Cortex of kidney (tissue), 1 donor: Measurements from ENCODE around the gene EPB41L3.
"Not testable (repeated sequence)": the region's sequence is repeated elsewhere in the genome, so short reads cannot be mapped to it uniquely, and the experiment has no call there.

Experiments
- DNase-seq: peaks from one replicate; lab custom pipeline; 2025; lab: John Stamatoyannopoulos, UW

Gene EPB41L3

DNA sequence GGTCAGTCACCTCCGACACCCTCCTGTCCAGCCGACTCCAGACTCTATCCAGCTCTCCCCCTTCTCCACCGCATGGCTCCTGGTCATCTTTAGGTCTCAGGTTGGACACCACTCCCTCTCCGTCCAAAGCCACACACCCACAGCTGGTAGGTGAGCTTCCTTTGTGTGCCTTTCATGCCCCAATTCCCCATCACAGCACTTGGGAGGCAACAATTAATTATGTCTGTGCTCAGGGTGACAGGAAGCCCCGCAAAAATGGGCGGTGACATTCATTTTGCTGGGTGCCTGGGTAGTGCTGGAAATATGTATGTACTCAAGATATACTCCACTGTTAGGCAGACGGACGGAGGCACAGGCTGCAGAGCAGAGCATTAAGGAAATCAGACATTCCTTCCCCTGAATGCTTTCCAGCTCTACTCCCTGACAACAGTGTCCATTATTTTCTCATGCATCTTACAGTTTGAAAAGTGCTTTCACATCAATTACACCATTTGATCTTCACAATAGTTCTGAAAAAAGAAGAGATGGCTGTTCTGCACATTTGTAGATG lies 13.1 kb downstream of the EPB41L3 start:
- DNase-seq: no peak

DNA sequence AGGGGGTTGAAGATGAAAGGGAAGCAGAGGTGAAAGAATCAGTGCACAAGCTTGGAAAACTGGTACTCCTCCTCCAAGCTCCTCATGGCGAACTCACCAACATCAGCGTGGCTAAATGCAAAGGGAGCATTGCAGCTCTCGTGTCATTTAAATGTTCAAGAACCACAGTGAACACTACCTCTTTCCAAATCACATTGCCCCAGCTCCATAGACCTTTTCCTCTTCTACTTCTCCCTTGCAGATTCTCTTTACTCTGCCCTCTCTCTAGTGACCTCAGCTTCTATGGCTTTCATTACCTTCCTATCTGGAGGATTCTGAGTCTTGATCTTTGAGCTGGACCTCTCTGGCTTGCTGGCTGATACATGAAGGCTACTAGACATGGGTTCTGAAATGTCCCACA lies 14.3 kb downstream of the EPB41L3 start:
- no peak for DNase-seq

DNA sequence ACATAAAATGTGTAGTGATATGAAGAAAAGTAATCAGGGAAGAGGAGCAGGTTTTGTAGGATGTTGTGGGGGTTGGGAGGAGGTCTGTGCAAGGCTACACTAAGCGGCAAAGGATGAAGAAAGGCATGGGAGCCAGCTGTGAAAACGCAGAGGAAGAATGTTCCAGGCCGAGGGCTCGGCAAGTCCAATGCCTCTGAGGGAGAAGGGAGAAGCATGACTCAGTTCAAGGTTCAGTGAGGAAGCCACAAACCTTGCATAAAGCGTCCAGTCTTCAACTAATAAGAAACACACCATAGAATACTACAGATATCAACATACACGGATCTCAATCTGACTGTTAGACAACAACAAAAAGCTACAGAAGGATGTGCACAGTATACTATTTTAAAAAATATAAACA lies 16.2 kb downstream of the EPB41L3 start:
- DNase-seq: no peak

DNA sequence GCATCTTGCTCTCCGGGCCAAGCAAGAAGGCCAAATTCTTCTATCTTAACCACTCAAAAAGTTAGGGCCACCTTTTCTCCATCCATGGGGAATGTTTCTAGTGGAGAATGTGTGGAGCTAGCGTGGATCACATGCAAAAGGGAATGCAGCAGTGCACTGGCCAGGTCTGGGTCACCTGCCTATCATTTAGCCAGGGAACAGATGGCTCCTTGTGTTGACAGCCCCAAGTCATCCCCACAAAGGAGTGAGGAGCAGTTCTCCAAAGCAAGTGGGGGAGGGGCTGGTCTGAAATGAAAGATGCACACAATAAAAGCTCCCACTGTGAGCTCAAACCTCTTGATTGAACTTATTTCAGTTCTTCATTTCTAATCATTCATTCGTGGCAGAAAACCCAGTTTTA lies 19.1 kb downstream of the EPB41L3 start:
- DNase-seq: no peak

DNA sequence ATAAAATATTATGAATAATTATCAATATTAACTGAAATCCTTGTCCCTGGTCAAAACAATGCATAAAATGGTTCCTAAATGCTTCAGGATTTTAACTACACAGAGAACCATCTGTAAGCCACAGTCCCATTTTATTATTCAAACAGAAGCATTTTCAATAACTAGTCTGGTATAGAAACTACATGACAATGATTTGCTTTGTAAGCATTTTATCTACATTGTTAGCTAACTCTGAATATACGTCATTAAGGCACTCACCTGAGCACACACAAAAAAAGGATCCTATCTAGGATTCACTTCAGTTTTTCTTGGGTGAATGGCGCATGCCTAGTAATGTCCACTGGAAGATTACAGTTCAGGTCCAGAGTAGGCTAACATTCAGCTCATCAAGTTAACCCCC lies 22.8 kb downstream of the EPB41L3 start:
- DNase-seq: no peak

DNA sequence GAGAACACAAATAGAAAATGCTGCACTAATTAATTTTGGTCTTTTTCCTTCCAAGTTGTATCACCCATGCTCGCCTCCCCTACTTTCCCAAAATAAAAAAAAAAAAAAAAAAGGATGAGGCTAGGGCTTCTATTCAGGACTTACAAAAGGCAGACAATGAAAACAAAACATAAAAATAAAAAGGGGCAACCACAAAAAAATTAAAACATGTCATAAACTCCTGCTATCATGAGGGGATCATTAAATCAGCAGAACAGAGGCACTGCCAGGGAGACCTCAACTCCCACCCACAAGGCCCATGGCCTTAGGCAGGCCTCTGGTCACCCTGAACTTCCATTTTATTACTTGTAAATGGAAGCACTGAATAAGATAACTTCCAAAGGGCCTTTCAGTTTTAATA lies 23.3 kb downstream of the EPB41L3 start:
- DNase-seq: no peak

DNA sequence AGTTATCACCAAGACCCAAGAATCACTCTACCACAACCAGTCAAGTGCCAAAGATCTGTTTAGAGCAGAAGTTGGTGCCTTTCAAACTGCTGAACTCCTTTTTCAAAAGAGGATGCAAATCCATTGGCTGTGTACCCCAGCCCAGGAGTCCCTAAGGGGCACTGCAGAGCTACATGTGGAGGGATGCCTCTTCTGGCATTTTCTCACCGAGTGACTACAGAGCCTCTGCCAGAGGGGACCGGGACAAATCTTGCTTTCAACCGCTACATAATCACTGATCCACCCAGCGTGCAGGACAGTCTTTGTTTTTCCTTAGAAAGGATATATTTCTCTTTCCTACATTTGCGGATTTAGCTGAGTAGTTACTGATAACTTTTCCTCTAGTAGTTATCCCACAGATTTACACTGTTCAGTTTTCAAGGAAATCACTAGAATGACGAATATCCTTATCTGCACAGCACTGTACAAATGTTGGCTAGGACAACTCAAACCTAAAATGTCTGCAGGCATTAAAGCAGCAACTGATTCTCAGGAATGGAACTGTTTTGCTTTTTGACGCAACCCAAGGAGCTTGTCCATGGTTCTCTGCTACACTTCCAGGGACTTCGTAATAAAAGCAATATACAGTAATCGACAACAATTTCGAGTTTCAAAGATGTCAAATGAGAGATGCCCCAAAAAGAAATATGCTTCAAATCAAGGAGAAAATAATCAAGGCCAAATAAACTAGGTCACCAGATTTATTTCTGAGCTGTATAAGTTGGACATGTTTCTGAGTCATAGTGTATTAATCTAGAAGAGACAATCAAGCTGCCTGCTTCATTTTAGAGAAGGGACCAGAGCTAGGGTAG lies 24.1 kb downstream of the EPB41L3 start:
- no peak for DNase-seq

DNA sequence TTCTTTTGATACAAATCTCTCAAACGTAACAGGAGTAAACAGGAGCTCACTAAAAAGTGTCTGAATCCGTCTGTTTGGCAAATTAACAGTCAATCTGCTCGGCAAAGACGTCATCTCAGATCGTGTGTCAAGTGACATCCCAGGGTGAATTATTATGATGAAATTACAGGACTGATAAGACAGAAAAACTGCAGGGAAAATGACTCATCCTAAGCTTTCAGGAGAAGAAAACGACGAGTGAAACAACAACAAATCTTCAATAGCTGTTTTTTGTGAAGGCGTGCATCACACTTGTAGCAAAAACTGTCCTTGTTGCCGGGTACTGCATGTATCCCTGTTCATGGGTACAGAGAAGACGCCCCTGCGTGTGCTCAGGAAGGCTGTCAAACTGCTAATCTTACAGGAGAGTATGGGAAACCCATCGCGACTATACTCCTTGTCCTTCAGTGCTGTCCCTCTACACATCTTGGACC lies 24.9 kb downstream of the EPB41L3 start:
- no peak for DNase-seq

DNA sequence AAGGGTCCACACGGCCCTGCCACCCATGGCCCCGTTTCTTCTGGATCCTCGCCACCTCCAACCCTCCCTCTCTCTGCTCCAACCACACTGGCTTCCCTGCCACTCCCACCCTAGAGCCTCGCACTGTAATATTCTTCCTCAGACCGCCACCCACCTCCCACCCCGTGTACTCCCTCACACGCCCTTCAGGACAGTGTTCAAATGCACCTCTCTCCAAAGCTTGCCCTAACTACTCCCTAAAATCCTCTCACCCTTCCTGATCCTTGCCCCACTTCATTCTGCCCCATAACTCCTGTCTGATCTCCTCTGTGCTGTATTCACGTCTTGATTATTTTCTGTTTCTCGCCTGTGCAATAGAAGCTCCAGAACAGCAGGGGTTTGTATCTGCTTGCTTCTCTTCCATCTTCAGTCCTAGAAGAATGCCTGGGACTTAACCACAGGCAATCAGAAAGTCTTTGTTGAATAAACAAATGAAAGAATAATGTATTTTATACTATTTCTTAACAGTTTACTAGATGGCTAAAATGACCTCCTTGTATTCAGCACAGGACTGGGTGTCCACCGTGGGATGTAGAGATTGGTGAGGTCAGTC lies 25.5 kb downstream of the EPB41L3 start:
- no peak for DNase-seq

DNA sequence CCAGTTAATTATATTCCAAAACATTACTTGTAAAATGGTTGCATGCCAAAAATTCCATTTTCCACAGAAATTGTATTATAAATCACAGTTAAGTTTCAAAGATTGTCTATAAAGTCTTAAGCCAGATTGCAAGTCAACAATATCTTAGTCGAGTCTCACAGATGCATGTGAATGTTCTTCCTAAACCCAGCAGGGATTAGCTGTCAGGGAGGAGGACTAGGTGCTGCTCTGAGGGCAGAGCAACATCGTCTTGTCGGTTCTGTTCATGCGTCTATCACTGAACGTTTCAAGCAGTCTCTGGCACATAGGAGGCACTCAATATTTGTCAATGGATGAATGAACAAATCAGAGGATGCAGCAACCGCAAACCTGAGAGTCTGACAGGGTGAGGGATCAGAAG lies 27.0 kb downstream of the EPB41L3 start:
- no peak for DNase-seq

DNA sequence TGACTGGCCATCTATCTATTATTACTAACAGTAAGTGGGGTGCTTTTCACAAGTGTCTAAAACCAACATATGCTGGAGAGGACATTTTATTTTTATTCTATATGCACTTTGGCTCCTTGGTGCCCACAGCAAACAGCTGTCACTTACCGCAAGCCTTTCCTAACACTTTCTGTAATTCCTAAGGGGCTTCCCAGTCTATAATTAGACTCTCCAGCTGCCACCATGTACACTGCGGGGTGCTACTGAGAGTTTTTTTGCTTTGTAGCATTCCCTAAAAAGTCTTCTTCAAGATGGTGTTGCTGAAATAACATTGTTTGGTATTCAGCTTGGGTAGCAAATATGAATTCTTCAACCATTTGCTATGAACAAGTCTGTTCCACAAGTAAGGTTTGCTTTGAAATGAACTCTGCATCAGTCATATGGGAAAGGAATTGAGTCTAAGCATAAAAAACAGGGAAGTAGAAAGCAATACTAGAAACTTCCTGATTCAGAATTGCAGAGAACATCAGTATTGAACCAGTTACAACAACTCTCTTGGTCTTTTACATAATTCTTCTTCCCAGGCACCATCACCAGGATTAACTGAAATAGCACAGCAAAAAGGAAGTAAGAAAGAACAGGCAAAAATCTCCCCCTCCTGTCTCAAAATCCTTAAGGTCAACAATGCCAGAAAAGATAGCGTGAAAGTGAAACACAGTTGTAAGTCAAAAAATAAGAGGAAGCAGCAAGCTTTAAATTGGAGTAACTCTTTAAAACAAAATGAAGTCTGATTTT lies 28.6 kb downstream of the EPB41L3 start:
- no peak for DNase-seq

DNA sequence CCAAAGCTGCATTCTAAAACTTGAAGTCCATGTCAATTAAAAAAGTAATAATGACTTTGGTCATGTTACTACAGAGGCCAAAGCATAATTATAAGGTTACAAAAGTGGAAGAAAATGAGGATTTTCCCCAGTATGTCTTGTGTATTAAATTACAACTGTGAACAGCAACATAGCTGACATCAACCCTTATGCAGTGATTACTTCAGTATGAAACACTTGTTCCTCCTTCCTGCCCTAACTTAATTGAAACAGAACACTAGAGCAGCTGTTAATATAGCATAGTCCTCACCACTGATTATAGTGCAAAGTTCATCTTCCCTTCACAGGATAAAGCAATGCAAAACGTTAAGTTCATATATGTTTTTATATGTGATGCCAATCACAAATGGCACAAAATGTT lies 29.9 kb downstream of the EPB41L3 start:
- no peak for DNase-seq

DNA sequence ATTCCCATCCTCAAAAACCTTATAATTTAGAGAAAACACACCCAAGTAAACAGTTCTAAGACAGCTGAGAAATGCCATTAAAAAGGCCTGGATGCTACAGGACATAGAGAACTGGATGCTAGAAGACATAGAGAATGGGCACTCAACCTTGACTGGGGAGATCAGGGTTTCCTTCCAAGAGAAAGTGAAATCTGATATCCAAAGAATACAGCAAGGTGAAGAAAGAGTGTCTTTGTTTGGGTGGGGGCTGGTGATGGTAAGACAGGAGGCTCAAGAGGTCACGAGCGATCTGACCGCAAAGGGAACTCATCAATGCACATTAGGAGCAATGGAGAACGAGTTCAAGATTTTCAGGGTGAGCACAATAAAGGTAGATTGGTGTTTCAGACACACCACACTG lies 31.6 kb downstream of the EPB41L3 start:
- no peak for DNase-seq

DNA sequence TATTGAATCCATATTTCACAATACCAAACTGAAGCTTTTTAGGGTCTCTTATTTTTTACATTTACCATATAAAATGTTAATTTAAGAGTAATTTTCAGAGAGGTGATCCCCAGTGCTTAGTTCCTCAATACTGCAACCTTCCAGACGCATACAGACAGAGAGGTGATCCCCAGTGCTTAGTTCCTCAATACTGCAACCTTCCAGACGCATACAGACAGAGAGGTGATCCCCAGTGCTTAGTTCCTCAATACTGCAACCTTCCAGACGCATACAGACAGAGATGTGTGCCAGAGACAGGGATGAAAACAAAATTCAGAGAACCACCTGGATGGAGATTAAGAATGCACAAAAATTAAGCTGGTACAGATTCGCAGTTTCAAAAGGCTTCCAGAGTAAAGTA lies 32.3 kb downstream of the EPB41L3 start:
- DNase-seq: not testable (repeated sequence)

DNA sequence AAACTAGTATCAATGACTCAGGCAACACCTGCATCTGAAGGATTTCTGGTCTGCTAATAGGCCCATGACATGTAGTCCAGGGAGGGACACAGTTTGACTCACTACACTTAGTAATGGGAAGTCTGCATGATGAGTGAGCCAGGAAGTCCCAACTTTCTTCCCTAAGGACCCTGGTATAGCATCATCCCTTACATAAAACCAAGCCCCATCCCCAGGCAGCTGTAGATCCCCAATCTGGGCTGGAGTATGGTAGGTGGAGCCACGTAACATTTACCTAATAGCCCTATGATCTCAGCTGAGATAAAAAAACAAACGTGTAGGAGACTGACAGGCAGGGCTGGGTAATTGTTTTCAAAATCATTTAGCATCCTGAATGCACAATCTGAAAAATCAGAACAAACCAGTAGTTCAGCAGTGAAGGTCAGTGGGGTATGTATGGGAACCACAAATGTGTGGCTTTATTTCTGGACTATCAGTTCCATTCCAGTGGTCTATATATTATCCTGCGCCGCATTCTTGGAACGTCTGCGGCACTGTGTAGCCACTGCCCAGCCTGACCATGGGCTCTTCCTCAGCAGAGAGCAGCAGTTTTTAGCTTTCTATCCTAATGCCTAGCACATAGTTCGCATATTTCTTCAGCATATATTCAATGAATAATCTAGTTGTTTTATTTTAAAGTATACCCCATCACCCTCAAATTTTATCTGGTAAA lies 33.5 kb downstream of the EPB41L3 start:
- DNase-seq: no peak

DNA sequence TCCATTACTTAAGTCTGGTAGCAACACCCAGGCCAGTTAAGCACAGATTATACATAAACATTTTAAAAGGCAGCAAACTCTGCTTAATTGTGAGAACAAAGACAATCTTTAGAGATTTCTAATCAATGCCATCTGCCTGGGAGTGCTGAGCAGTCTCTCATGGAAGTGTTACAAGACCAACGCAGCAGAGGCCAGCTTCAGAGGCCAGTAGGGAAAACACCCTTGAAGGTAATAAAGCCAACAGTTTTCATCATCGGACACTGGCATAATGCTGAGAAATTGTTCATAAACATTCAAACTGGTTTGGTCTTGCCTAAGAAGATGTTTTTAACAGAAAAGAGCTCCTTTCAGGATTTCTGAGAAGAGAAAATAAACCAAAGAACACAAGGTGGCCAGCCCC lies 35.0 kb downstream of the EPB41L3 start:
- DNase-seq: no peak

DNA sequence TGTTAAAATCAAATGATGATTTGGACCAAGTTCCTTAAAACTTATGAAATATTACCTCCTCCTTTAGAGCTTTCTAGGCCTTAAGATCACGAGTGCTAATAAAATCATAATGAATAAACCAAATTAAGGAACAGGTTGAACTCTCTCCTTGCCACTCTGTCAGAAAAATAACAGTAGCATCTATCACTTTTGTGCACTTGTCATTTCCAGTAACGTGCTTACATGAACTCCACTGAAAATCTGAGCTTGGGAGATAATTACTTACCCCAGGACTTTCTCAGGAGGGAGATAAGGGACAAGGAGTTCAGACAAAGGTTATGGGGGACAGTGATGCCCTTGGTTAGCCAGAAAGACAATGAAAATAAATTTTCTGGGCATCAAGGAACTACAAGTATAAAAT lies 36.0 kb downstream of the EPB41L3 start:
- no peak for DNase-seq

DNA sequence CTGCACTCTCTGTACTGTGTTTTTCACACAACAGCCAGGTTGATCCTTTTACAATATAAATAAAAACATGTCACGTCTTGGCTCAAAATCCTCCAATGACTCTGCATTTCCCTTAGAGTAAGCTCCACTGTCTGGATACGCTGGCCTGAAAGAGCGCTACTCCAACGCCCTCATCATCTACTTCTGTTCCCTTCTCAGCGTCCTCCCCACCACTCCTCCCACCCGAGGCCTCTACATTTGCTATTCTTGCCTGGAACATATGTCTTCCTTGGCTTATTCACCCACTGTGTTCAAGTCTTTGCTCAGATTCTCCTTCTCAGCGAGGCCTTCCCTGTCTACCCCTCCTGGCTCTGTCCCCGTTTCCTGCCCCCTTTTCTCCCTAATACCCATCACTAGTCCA lies 37.6 kb downstream of the EPB41L3 start:
- no peak for DNase-seq

DNA sequence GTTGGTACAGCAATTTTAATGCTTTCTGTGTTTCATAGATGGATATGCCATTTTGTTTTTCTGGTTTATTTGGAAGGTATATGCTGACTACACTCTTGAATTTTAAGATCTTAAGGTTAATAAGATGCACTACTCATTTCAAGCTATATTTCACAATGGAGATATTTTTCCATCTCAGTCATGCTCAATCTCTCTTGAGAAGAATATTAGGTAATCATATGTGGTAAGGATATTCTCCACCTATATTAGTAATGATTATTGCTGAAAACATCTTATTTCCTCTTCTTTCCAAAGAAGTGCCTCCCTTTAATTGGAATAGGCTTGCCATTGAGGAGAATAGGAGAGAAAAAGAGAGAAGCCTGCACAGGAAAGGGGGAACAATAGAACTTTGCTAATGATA lies 40.1 kb downstream of the EPB41L3 start:
- no peak for DNase-seq

DNA sequence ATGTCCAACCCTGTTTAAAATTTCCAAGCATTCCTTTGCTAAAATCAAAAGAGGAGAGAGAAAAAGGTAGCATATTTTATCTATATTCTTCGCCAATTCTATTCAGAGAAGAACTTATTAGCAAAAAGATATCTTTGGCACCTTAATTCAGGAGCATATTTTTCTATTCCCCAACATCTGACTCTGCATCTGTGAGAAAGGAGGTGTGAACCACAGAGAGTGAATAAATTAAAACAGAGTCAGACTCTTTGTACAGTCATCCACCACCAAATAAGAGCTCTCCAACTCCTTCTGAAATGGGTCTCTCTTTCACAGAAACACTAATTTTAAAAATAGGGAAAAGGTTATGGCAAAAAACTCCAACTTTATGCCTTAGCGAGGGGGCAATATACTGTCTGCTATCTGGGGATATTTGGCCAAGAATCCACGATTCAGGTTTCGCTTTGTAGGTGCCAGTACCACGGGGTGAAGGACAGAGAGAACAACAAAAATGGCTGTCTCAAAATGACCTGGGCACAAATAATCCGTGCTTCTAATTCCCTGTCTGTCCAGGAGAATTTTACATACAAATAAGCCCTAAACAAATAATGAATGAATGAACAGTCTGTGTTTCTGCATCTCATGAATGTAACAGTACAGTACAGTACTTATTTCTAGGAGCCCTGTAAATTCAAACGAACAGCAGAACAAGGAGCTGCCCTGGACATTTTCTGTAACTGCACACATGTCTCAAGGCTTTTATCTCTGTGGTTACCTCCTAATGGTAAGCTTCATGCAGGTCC lies 43.4 kb downstream of the EPB41L3 start:
- no peak for DNase-seq

DNA sequence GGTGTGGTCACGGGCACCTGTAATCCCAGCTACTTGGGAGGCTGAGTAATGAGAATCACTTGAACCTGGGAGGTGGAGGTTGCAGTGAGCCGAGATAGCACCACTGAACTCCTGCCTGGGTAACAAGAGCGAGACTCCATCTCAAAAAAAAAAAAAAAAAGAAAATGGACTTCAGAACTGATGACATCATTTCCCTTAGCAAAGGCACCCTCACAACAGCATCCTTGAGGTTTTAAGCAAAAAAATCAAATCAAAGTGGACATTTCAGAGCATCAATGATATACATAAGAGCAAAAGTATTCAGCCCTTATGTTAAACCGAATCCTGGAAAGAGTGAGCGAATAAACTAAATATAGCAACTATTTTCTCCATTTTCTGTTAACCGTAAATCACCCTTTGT lies 45.3 kb downstream of the EPB41L3 start:
- no peak for DNase-seq
